GM19468 (cell line): ENCODE results near the gene STRBP.
"Not testable (repeated sequence)": the region's sequence is repeated elsewhere in the genome, so short reads cannot be mapped to it uniquely, and the experiment has no call there.

ENCODE experiments used
- ATAC-seq: cut with Tn5 transposase; IDR thresholded peaks from one replicate; pipeline ENCODE4 v1.9.1; 2021; ENCODE audit warnings: mild to moderate bottlenecking, moderate library complexity, moderate number of reproducible peaks; ENCODE audit not compliant: unreplicated experiment; ENCODE audit errors: extremely low read depth

Gene STRBP

GRCh38 chr9:123268465-123269259, at the start of gene STRBP:
Gene STRBP (minus strand): TSS chr9:123268586. CDS start chr9:123184134, 84,452 bp downstream.
- ATAC-seq, result peak; percentile 90

GRCh38 chr9:123316053-123316718, 47.8 kb upstream of the STRBP start:
- no peak for ATAC-seq

- ATAC-seq, result no peak
Measured at GRCh38 chr9:123315635-123316034, 47.2 kb upstream of the STRBP start.

- ATAC-seq, result no peak
Measured at GRCh38 chr9:123314617-123315016, 46.2 kb upstream of the STRBP start.

GRCh38 chr9:123312306-123312877, 44.0 kb upstream of the STRBP start:
- ATAC-seq, result no peak

- ATAC-seq, result no peak
Measured at GRCh38 chr9:123311250-123311752, 42.9 kb upstream of the STRBP start.

GRCh38 chr9:123310551-123311249, 42.3 kb upstream of the STRBP start:
- no peak for ATAC-seq

GRCh38 chr9:123309611-123310010, 41.2 kb upstream of the STRBP start:
- ATAC-seq, result no peak

- ATAC-seq, result no peak
Measured at GRCh38 chr9:123305879-123306278, 37.5 kb upstream of the STRBP start.

GRCh38 chr9:123304340-123304691, 35.9 kb upstream of the STRBP start:
- ATAC-seq, result no peak

GRCh38 chr9:123302348-123303214, 34.2 kb upstream of the STRBP start:
- no peak for ATAC-seq

- ATAC-seq, result not testable (repeated sequence)
Measured at GRCh38 chr9:123301936-123302335, 33.5 kb upstream of the STRBP start.

- no peak for ATAC-seq
Measured at GRCh38 chr9:123300554-123300953, 32.2 kb upstream of the STRBP start.

GRCh38 chr9:123299558-123300126, 31.3 kb upstream of the STRBP start:
- no peak for ATAC-seq

- ATAC-seq, result no peak
Measured at GRCh38 chr9:123296174-123296573, 27.8 kb upstream of the STRBP start.

GRCh38 chr9:123291736-123292135, 23.4 kb upstream of the STRBP start:
- ATAC-seq, result no peak

GRCh38 chr9:123290764-123291163, 22.4 kb upstream of the STRBP start:
- ATAC-seq, result no peak

- no peak for ATAC-seq
Measured at GRCh38 chr9:123287639-123288038, 19.3 kb upstream of the STRBP start.

- no peak for ATAC-seq
Measured at GRCh38 chr9:123286324-123286723, 17.9 kb upstream of the STRBP start.
